ENCODE results near the gene ODF2L.

The ODF2L gene

DNA sequence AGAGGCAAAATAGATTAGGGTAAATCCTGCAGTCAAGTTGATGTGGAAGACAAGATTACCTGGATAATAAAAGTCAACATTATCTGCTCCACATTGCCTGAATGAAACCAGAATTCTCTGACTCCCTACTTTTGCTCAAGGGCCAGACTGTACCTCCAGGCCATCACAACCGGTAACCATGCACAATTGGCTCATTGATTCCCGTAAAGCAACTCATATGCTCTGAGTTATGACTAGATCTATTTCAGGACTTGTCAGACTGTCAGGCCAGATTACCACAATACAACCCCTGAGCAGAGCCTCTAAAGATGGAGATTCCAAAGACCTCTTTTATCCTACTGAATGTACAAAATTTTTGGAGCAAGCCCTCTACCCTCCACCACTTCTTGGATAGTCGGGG is 90.4 kb downstream of the ODF2L start:
- no peak for DNase-seq

GRCh38 chr1:86303041-86303690 is 93.0 kb downstream of the ODF2L start:
- DNase-seq = no peak

Measured in left hindlimb (tissue), 1 donor.